Upper lobe of left lung (tissue), 6 donors: ENCODE results near the gene LHX5. TPM values are rescaled to one million over a fixed set of nuclear protein-coding genes. Genes with fewer than 3 reads are reported as not detected.
A peak's percentile ranks its signal among the peaks of the same experiment; 100 is the strongest.

ENCODE experiments used
- ATAC-seq, 2 donors: fragments of 200-7000 bp; cut with Tn5 transposase; one replicate each; pipeline ENCODE4 v1.9.1; 2022; ENCODE audit warnings: mild to moderate bottlenecking in 2 of 2, moderate library complexity in 2 of 2; ENCODE audit not compliant: low FRiP score in 2 of 2
- DNase-seq, 2 donors: peaks; one replicate each; pipeline ENCODE4 v3.0.0-alpha.2; 2019 to 2020
- H3K27ac ChIP-seq, 4 donors: fragments of 200-600 bp; sonication (generic); one replicate each; pipeline ENCODE4 v1.5.1; 2016 to 2019
- H3K27me3 ChIP-seq, 4 donors: fragments of 200-600 bp; sonication (generic); one replicate each; pipeline ENCODE4 v1.5.1; 2017 to 2019
- H3K36me3 ChIP-seq, 4 donors: fragments of 200-600 bp; sonication (generic); one replicate each; pipeline ENCODE4 v1.5.1; 2016 to 2019
- H3K4me1 ChIP-seq, 4 donors: fragments of 200-600 bp; sonication (generic); one replicate each; pipeline ENCODE4 v1.5.1; 2018 to 2019
- H3K4me3 ChIP-seq, 4 donors: fragments of 200-600 bp; sonication (generic); one replicate each; pipeline ENCODE4 v1.5.1; 2017 to 2019; ENCODE audit warnings: mild to moderate bottlenecking in 2 of 4, moderate library complexity in 1 of 4
- H3K9me3 ChIP-seq, 4 donors: fragments of 200-600 bp; sonication (generic); one replicate each; pipeline ENCODE4 v1.5.1; 2018 to 2019
- EP300 ChIP-seq, 4 donors: sonication (generic); formaldehyde crosslinking; IDR thresholded peaks; one replicate each; pipeline ENCODE4 v1.5.1; 2017; ENCODE audit warnings: antibody characterized with exemption in 4 of 4, control low read depth in 2 of 4
- POLR2A ChIP-seq, 4 donors: fragments of 450-650 bp; IDR thresholded peaks; one replicate each; pipeline ENCODE4 v1.5.1; 2016 to 2017; ENCODE audit warnings: antibody characterized with exemption in 4 of 4, mild to moderate bottlenecking in 2 of 4
- POLR2AphosphoS5 ChIP-seq, 2 donors: sonication (generic); formaldehyde crosslinking; IDR thresholded peaks; one replicate each; pipeline ENCODE4 v1.5.1; 2017; ENCODE audit warnings: antibody characterized with exemption in 2 of 2
- WGBS, 2 donors: methylation state at CpG; one replicate each; pipeline ENCODE4 v1.1.5; 2017 to 2018; 5-methylcytosine and 5-hydroxymethylcytosine counted together
- total RNA-seq, 6 donors: library from RNA; depleted of rRNA in 4 of 6; stranded (reverse); fragments of >200 nt in 4 of 6; gene quantifications; one replicate each; pipeline versions ENCODE4 v1.1.0 to v1.2.1, GENCODE V29; 2016 to 2021
- TF ChIP-seq, protein P1 (sequence below), 6 experiments: fragments of 450-650 bp in 4 of 6; fragments of 200-600 bp in 2 of 6; sonication (generic) in 2 of 6; IDR thresholded peaks; one replicate each; pipeline ENCODE4 v1.5.1; 2016 to 2019; ENCODE audit warnings: antibody characterized with exemption in 6 of 6
- donor health status: DM: no; HTN: no; CAD: no; lungs with moderate emphysema.
- donor health status: DM: no; HTN: yes; CAD: no; lungs with severe emphysema.

LHX5 gene
- total RNA-seq, 6 donors from 2014 or later: not detected

DNA sequence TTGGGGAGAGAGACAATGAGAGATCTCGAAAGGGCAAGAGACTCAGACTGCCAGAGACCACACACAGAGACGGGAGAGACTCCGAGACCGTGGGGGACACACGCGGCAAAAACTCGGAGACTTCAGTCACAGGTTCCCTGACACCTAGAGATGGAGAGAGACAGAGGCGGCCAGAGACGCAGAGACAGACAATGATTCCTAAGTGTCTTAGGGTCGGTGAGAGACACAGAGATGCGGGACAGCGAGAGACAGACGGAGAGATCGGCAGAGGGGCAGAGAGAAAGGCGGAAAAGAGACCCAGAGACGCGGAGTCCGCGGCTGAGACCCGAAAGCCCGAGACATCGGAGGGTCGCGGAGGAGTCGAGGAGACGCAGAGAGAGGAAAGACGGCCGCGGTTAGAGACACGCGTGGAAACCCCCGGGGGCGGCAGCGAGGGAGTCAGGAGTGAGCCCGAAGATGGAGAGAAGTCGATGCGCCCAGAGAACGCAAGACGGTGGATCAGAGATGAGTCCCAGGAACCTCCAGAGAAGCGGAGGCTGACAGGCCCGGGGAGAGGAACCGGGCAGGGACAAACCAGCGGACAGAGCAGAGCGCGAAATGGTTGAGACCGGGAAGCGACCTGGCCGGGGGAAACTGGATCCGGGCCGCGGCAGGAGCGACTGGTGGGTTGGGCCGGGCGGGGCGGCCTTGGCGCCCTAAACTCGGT, 7.8 kb downstream of the LHX5 start:
- H3K9me3 ChIP-seq: no peaks in the 10 kb centered on the region
- H3K4me1 ChIP-seq: peaks cover 28 to 56% (median 39%) of the 10 kb centered on the region in 4 donors
- TF ChIP-seq EP300 (IDR thresholded peaks at IDR 0.05) (no peak), POLR2AphosphoS5 (IDR thresholded peaks at IDR 0.05) (no peak), POLR2A (IDR thresholded peaks at IDR 0.05) (no peak)
- TF ChIP-seq, protein P1, sequence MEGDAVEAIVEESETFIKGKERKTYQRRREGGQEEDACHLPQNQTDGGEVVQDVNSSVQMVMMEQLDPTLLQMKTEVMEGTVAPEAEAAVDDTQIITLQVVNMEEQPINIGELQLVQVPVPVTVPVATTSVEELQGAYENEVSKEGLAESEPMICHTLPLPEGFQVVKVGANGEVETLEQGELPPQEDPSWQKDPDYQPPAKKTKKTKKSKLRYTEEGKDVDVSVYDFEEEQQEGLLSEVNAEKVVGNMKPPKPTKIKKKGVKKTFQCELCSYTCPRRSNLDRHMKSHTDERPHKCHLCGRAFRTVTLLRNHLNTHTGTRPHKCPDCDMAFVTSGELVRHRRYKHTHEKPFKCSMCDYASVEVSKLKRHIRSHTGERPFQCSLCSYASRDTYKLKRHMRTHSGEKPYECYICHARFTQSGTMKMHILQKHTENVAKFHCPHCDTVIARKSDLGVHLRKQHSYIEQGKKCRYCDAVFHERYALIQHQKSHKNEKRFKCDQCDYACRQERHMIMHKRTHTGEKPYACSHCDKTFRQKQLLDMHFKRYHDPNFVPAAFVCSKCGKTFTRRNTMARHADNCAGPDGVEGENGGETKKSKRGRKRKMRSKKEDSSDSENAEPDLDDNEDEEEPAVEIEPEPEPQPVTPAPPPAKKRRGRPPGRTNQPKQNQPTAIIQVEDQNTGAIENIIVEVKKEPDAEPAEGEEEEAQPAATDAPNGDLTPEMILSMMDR (IDR thresholded peaks at IDR 0.05): no peak
- DNase-seq: peak in 1 of 2 donors; percentile 74
- WGBS, 2 donors: 3 to 6% methylated on average over 43 to 49 of the region's 57 CpGs
- H3K27me3 ChIP-seq: peaks cover 0 to 66% (median 37%) of the 10 kb centered on the region in 4 donors
- peak overlapping the region in 1 of 4 donors; percentile 25 for H3K4me3 ChIP-seq
- no peaks in the 10 kb centered on the region for H3K36me3 ChIP-seq
- no peak overlapping the region for H3K27ac ChIP-seq
- ATAC-seq: no peak

DNA sequence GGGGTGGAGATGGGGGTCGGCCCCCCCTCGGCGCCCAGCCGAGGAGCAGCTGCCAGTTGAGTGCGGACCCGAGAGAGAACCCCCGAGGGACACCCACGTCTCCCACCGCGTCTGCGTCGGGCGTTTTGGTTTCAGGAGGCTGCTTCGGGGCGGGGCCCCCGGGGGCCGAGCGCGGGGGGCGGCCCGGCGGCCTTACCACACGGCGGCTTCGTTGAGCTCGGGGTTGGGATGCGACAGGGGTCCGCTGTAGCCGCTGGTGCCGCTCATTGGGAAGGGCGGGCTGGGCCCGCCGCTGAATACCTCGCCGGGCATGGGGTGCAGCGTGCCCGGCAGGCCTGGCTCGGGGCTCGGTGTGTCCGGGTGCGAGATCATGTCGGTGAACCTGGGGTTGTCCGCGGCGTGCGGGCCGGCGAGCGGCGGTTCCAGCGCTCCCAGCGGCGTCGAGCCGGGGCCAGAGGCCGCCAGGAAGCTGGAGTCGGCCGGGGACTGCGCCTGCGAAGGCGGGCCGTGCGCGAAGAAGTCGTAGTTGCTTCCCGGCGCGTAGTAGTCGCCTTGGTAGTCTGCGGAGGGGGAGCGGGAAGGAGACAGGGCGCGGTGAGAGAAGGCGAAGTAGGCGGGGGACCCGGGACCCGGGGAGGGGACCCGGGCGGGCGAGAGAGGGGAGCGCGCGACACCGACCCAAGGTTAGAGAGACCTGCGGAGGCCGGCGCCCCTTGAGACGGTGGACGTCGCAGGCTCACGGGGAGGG, 8.5 kb downstream of the LHX5 start:
- Histone ChIP-seq H3K27me3 (peaks cover 0 to 59% (median 33%) of the 10 kb centered on the region in 4 donors), H3K4me3 (peak overlapping the region in 3 of 4 donors; percentile 6 to 25 (median 18)), H3K4me1 (peaks cover 27 to 52% (median 38%) of the 10 kb centered on the region in 4 donors), H3K27ac (no peak overlapping the region), H3K9me3 (no peaks in the 10 kb centered on the region), H3K36me3 (no peaks in the 10 kb centered on the region)
- DNase-seq (peak in 1 of 2 donors; percentile 82), ATAC-seq (peak in 1 of 2 donors; percentile 2)
- TF ChIP-seq, protein P1 (IDR thresholded peaks at IDR 0.05): no peak
- TF ChIP-seq POLR2AphosphoS5 (IDR thresholded peaks at IDR 0.05): no peak
- no peak for TF ChIP-seq POLR2A (IDR thresholded peaks at IDR 0.05)
- no peak for TF ChIP-seq EP300 (IDR thresholded peaks at IDR 0.05)
- 3% methylated on average over 18 to 50 of the region's 91 CpGs for WGBS, 2 donors

DNA sequence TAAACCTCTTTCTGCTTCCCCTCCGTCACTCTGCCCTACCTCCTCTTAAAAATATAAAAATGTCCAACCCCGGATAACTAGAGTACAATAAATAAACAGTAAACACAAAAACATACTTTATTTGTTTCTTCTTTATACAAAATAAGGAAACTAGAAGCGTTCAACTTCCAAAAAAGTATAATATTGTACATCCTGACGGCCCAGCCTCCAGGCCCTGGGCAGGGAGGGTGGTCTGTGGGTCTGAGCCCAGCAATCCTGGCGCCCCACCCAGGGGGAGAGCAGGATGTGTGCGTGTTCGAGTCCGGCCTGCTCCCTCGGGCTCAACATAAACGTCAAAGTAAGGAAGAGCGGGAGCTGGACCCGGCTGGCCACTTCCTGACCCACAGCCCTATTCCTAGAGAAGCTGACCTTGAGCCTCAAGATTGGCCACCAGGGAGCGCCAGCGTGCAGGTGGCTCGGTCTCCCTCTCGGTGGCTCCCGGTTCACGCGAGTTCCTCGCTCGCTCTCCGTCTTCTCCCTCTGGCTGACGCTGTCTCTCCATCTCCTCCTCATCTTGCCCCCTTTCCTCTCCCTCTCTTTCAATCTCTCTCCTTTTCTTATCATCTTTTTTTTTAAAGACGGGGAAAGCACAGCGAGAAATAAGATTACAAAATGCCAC, 9.4 kb downstream of the LHX5 start:
- TF ChIP-seq EP300 (IDR thresholded peaks at IDR 0.05): no peak
- TF ChIP-seq POLR2AphosphoS5 (IDR thresholded peaks at IDR 0.05): no peak
- TF ChIP-seq POLR2A (IDR thresholded peaks at IDR 0.05): no peak
- TF ChIP-seq, protein P1 (IDR thresholded peaks at IDR 0.05): peak; percentile 45 to 77 (median 70)
- no peaks in the 10 kb centered on the region for H3K9me3 ChIP-seq
- WGBS, 2 donors: 10 to 12% methylated on average over 21 to 25 of the region's 25 CpGs
- no peaks in the 10 kb centered on the region for H3K36me3 ChIP-seq
- H3K4me3 ChIP-seq: peak overlapping the region in 3 of 4 donors; percentile 6 to 25 (median 18)
- H3K27me3 ChIP-seq: peaks cover 0 to 50% (median 29%) of the 10 kb centered on the region in 4 donors
- H3K4me1 ChIP-seq: peaks cover 18 to 42% (median 33%) of the 10 kb centered on the region in 4 donors
- peak; percentile 74 to 87 for ATAC-seq
- H3K27ac ChIP-seq: no peak overlapping the region
- DNase-seq: peak; percentile 78 to 88

DNA sequence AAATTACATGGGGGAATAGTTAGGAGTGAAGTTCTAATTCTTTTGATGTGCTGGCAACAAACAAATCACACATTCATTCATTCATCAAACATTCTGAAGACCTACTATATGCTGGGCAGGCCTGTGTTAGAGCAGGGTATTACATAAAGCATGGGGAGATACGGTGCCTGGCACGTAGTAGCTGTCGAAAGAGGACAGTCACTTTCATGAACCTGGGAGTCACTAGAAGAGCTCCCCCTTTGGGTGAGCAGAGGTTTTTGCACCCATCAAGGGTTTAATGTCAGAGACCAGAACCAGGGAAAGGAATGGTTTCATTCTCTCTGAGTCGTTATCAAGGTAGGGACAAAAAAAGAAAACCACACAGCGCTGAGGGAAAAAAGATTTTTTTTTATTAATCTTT, 10.0 kb downstream of the LHX5 start:
- TF ChIP-seq POLR2AphosphoS5 (IDR thresholded peaks at IDR 0.05) (no peak), EP300 (IDR thresholded peaks at IDR 0.05) (no peak), POLR2A (IDR thresholded peaks at IDR 0.05) (no peak)
- TF ChIP-seq, protein P1 (IDR thresholded peaks at IDR 0.05): no peak
- H3K4me1 ChIP-seq: peaks cover 15 to 39% (median 31%) of the 10 kb centered on the region in 4 donors
- DNase-seq: no peak
- no peak for ATAC-seq
- H3K9me3 ChIP-seq: no peaks in the 10 kb centered on the region
- H3K36me3 ChIP-seq: no peaks in the 10 kb centered on the region
- H3K27me3 ChIP-seq: peaks cover 0 to 44% (median 26%) of the 10 kb centered on the region in 4 donors
- 17 to 19% methylated on average over 5 of the region's 5 CpGs for WGBS, 2 donors
- no peak overlapping the region for H3K27ac ChIP-seq
- no peak overlapping the region for H3K4me3 ChIP-seq
